ENCODE measurements around the gene CNGA2.
"Not testable (repeated sequence)": the region's sequence is repeated elsewhere in the genome, so short reads cannot be mapped to it uniquely, and the experiment has no call there.

CNGA2 gene

GRCh38 chrX:151734446-151734845 is at the start of gene CNGA2:
TSS of gene CNGA2 (plus strand) at chrX:151734746. CDS start at chrX:151738484, 3,738 bp downstream.
- DNase-seq (ENCODE audit: low read depth): no peak

GRCh38 chrX:151687635-151688034 is 46.9 kb upstream of the CNGA2 start:
- DNase-seq (ENCODE audit: low read depth): no peak

- DNase-seq (ENCODE audit: low read depth): no peak
Observed at GRCh38 chrX:151688695-151689094, 45.9 kb upstream of the CNGA2 start.

GRCh38 chrX:151692825-151693224 is 41.7 kb upstream of the CNGA2 start:
- no peak for DNase-seq (ENCODE audit: low read depth)

- DNase-seq (ENCODE audit: low read depth): no peak
Observed at GRCh38 chrX:151694121-151694520, 40.4 kb upstream of the CNGA2 start.

- DNase-seq (ENCODE audit: low read depth): no peak
Observed at GRCh38 chrX:151694661-151695582, 39.6 kb upstream of the CNGA2 start, which contains the start of gene PRRG3. TSS of gene PRRG3 (plus strand) at chrX:151695458. CDS start at chrX:151698815, 3,357 bp downstream.

- no peak for DNase-seq (ENCODE audit: low read depth)
Observed at GRCh38 chrX:151695583-151696340, 38.8 kb upstream of the CNGA2 start.

- DNase-seq (ENCODE audit: low read depth): not testable (repeated sequence)
Observed at GRCh38 chrX:151697082-151697481, 37.5 kb upstream of the CNGA2 start.

- DNase-seq (ENCODE audit: low read depth): no peak
Observed at GRCh38 chrX:151697522-151697921, 37.0 kb upstream of the CNGA2 start.

- no peak for DNase-seq (ENCODE audit: low read depth)
Observed at GRCh38 chrX:151698485-151698884, 36.1 kb upstream of the CNGA2 start.

- no peak for DNase-seq (ENCODE audit: low read depth)
Observed at GRCh38 chrX:151699746-151700145, 34.8 kb upstream of the CNGA2 start.

GRCh38 chrX:151700581-151700980 is 34.0 kb upstream of the CNGA2 start:
- DNase-seq (ENCODE audit: low read depth): no peak

GRCh38 chrX:151701071-151701470 is 33.5 kb upstream of the CNGA2 start:
- DNase-seq (ENCODE audit: low read depth): no peak

- no peak for DNase-seq (ENCODE audit: low read depth)
Observed at GRCh38 chrX:151701531-151701930, 33.0 kb upstream of the CNGA2 start.

- no peak for DNase-seq (ENCODE audit: low read depth)
Observed at GRCh38 chrX:151702026-151702714, 32.4 kb upstream of the CNGA2 start.

- DNase-seq (ENCODE audit: low read depth): no peak
Observed at GRCh38 chrX:151702741-151703340, 31.7 kb upstream of the CNGA2 start.

- DNase-seq (ENCODE audit: low read depth): no peak
Observed at GRCh38 chrX:151703487-151703886, 31.1 kb upstream of the CNGA2 start.

- DNase-seq (ENCODE audit: low read depth): no peak
Observed at GRCh38 chrX:151704041-151704663, 30.4 kb upstream of the CNGA2 start.

GRCh38 chrX:151708821-151709220 is 25.7 kb upstream of the CNGA2 start:
- no peak for DNase-seq (ENCODE audit: low read depth)

- no peak for DNase-seq (ENCODE audit: low read depth)
Observed at GRCh38 chrX:151710457-151710856, 24.1 kb upstream of the CNGA2 start.

GRCh38 chrX:151711154-151711553 is 23.4 kb upstream of the CNGA2 start:
- no peak for DNase-seq (ENCODE audit: low read depth)
